ENCODE data around the gene GALNT17.

DNA sequence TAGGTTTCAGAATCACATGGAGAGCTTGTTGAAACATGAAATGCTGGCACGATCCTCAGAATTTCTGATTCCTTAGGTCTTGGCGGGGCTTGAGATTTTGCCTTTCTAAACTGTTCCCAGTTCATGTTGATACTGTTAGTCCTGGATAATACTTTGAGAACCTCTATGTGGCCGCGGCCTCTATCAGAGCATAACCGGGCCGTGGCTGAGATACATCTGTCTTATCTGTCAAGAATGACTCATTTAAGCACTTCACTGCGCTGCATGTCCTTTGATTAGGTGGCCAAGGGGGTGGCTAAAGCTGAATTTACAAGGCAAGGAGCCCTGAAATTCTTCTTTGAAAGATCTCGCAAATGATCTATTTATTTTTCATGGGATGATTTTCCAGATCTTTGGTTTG, 66.9 kb downstream of the GALNT17 start:
- TF ChIP-seq EZH2 (IDR thresholded peaks at IDR 0.05; ENCODE audit: low read length), result no peak
- TF ChIP-seq, protein P1, sequence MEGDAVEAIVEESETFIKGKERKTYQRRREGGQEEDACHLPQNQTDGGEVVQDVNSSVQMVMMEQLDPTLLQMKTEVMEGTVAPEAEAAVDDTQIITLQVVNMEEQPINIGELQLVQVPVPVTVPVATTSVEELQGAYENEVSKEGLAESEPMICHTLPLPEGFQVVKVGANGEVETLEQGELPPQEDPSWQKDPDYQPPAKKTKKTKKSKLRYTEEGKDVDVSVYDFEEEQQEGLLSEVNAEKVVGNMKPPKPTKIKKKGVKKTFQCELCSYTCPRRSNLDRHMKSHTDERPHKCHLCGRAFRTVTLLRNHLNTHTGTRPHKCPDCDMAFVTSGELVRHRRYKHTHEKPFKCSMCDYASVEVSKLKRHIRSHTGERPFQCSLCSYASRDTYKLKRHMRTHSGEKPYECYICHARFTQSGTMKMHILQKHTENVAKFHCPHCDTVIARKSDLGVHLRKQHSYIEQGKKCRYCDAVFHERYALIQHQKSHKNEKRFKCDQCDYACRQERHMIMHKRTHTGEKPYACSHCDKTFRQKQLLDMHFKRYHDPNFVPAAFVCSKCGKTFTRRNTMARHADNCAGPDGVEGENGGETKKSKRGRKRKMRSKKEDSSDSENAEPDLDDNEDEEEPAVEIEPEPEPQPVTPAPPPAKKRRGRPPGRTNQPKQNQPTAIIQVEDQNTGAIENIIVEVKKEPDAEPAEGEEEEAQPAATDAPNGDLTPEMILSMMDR (optimal IDR thresholded peaks at IDR 0.05 in 1 of 3, IDR thresholded peaks at IDR 0.05 in 1 of 3, conservative IDR thresholded peaks at IDR 0.05 in 1 of 3; ENCODE audit: extremely low read depth in 1 of 3, insufficient read depth in 2 of 3, low read length in 3 of 3), result no peak
